Germinal center (tissue), 1 donor: ENCODE data around the gene RBP2.

Experiments
- DNase-seq: peaks from one replicate; pipeline ENCODE4 v3.0.0; 2012; ENCODE audit warnings: mixed read lengths, low spot score

RBP2 gene

GRCh38 chr3:139481116-139481515, 4.8 kb upstream of the RBP2 start:
- DNase-seq: no peak

GRCh38 chr3:139480585-139480984, 4.3 kb upstream of the RBP2 start:
- no peak for DNase-seq

GRCh38 chr3:139477710-139478640, 1.7 kb upstream of the RBP2 start:
- DNase-seq: no peak

- DNase-seq: no peak
Observed at GRCh38 chr3:139473155-139473771, 3.1 kb downstream of the RBP2 start.

- no peak for DNase-seq
Observed at GRCh38 chr3:139472380-139473010, 3.8 kb downstream of the RBP2 start.

- DNase-seq: no peak
Observed at GRCh38 chr3:139470199-139470598, 6.1 kb downstream of the RBP2 start.

- DNase-seq: no peak
Observed at GRCh38 chr3:139468399-139468798, 7.9 kb downstream of the RBP2 start.

- no peak for DNase-seq
Observed at GRCh38 chr3:139466360-139466759, 10.0 kb downstream of the RBP2 start.

- DNase-seq: no peak
Observed at GRCh38 chr3:139465636-139466035, 10.7 kb downstream of the RBP2 start.

- no peak for DNase-seq
Observed at GRCh38 chr3:139463466-139463865, 12.8 kb downstream of the RBP2 start.

- no peak for DNase-seq
Observed at GRCh38 chr3:139460529-139460928, 15.8 kb downstream of the RBP2 start.

- DNase-seq: no peak
Observed at GRCh38 chr3:139460076-139460475, 16.2 kb downstream of the RBP2 start.

- no peak for DNase-seq
Observed at GRCh38 chr3:139458348-139458747, 18.0 kb downstream of the RBP2 start.

GRCh38 chr3:139457066-139457465, 19.2 kb downstream of the RBP2 start:
- DNase-seq: no peak

- no peak for DNase-seq
Observed at GRCh38 chr3:139456386-139456785, 19.9 kb downstream of the RBP2 start.

- DNase-seq: no peak
Observed at GRCh38 chr3:139455855-139456254, 20.5 kb downstream of the RBP2 start.

- DNase-seq: no peak
Observed at GRCh38 chr3:139455206-139455605, 21.1 kb downstream of the RBP2 start.

GRCh38 chr3:139454346-139454745, 22.0 kb downstream of the RBP2 start:
- DNase-seq: no peak

- no peak for DNase-seq
Observed at GRCh38 chr3:139450159-139450558, 26.2 kb downstream of the RBP2 start.

GRCh38 chr3:139449566-139449965, 26.8 kb downstream of the RBP2 start:
- DNase-seq: no peak

GRCh38 chr3:139448104-139448503, 28.2 kb downstream of the RBP2 start:
- no peak for DNase-seq

- no peak for DNase-seq
Observed at GRCh38 chr3:139447486-139447885, 28.8 kb downstream of the RBP2 start.

GRCh38 chr3:139444446-139444845, 31.9 kb downstream of the RBP2 start:
- DNase-seq: no peak
